Right renal pelvis (tissue), 4 donors: Measurements from ENCODE around the gene OR1J4. TPM values are rescaled to one million over a fixed set of nuclear protein-coding genes. Genes with fewer than 3 reads are reported as not detected.

Experiments used
- DNase-seq, 4 donors: peaks; one replicate each; pipeline ENCODE4 v3.0.0-alpha.2; 2013; ENCODE audit warnings: low read depth in 4 of 4, low spot score in 3 of 4, missing footprints in 1 of 4
- polyA plus RNA-seq, 4 donors: library from polyadenylated mRNA; unstranded; fragments of 120-200 nt; gene quantifications; one replicate each; pipeline ENCODE4 v1.2.1, GENCODE V29; 2013; ENCODE audit not compliant: insufficient read length in 4 of 4

OR1J4 gene
- polyA plus RNA-seq, 4 donors = not detected

GRCh38 chr9:122567901-122568300 lies 49.0 kb downstream of the OR1J4 start:
- no peak for DNase-seq

Other genes with a start within 250 kb of the OR1J4 start
- 1 to 10 TPM; 5.6 to 8.6 (median 5.6) TPM for gene PTGS1, start 148.1 kb upstream of the OR1J4 start, polyA plus RNA-seq
- gene OR1J1, start 41.2 kb upstream of the OR1J4 start, polyA plus RNA-seq = not detected
- not detected for gene OR1J2, start 8.3 kb upstream of the OR1J4 start, polyA plus RNA-seq
- not detected for gene OR1N1, start 8.2 kb downstream of the OR1J4 start, polyA plus RNA-seq
- not detected for gene OR1N2, start 34.0 kb downstream of the OR1J4 start, polyA plus RNA-seq
- gene OR1L8, start 64.2 kb downstream of the OR1J4 start, polyA plus RNA-seq = under 1 TPM; 0.17 to 0.30 (median 0.20) TPM
- gene OR1Q1, start 95.6 kb downstream of the OR1J4 start, polyA plus RNA-seq = not detected
- not detected for gene OR1B1, start 138.5 kb downstream of the OR1J4 start, polyA plus RNA-seq
- not detected for gene OR1L1, start 142.6 kb downstream of the OR1J4 start, polyA plus RNA-seq
- not detected for gene OR1L3, start 156.0 kb downstream of the OR1J4 start, polyA plus RNA-seq
- gene OR1L4, start 204.8 kb downstream of the OR1J4 start, polyA plus RNA-seq = not detected
- gene OR1L6, start 223.2 kb downstream of the OR1J4 start, polyA plus RNA-seq = not detected